HepG2 (cell line): ENCODE measurements around the gene EPHA2. TPM values are rescaled to one million over a fixed set of nuclear protein-coding genes. Genes with fewer than 3 reads are reported as not detected.

ENCODE experiments used
- FOXA3 ChIP-seq: IDR thresholded peaks from 2 replicates; pipeline ENCODE4 v1.6.1; 2016; ENCODE audit warnings: missing genetic modification reagents, missing compliant biosample characterization
- KDM5A ChIP-seq: fragments of 200-600 bp; sonication (generic); IDR thresholded peaks from 2 replicates; pipeline ENCODE4 v1.7.0; 2018; ENCODE audit warnings: antibody characterized with exemption, mild to moderate bottlenecking, low read length, borderline replicate concordance
- NBN ChIP-seq: fragments of 450-650 bp; conservative IDR thresholded peaks from 2 replicates; pipeline ENCODE4 v1.6.1; 2017
- POLR2G ChIP-seq: fragments of 200-400 bp; formaldehyde crosslinking; IDR thresholded peaks from 2 replicates; pipeline ENCODE4 v1.6.1; 2018; ENCODE audit warnings: mild to moderate bottlenecking, low read depth, low read length, moderate library complexity
- RXRB ChIP-seq: IDR thresholded peaks from 2 replicates; pipeline ENCODE4 v1.6.1; 2016; ENCODE audit warnings: borderline replicate concordance, missing genetic modification reagents, missing compliant biosample characterization
- U2AF1 ChIP-seq: fragments of 200-400 bp; formaldehyde crosslinking; optimal IDR thresholded peaks from 2 replicates; pipeline ENCODE3; 2017; ENCODE audit warnings: mild to moderate bottlenecking, low read depth, low read length
- ZBTB7B ChIP-seq: sonication (generic); formaldehyde crosslinking; IDR thresholded peaks from 2 replicates; pipeline ENCODE4 v1.4.0; 2020; ENCODE audit warnings: missing genetic modification reagents
- ZFP36 ChIP-seq: fragments of 150-350 bp; IDR thresholded peaks from 2 replicates; pipeline ENCODE4 v1.6.1; 2018; ENCODE audit warnings: borderline replicate concordance, low read length, low read depth; ENCODE audit not compliant: partially characterized antibody
- ZMAT3 ChIP-seq: sonication (generic); formaldehyde crosslinking; conservative IDR thresholded peaks from 2 replicates; pipeline ENCODE4 v1.7.0; 2021; ENCODE audit warnings: missing genetic modification reagents
- ZMYM3 ChIP-seq: sonication (generic); formaldehyde crosslinking; IDR thresholded peaks from 2 replicates; pipeline ENCODE4 v1.5.1; 2020; ENCODE audit warnings: mild to moderate bottlenecking, missing genetic modification reagents
- ZNF121 ChIP-seq: sonication (generic); formaldehyde crosslinking; IDR thresholded peaks from 2 replicates; pipeline ENCODE4 v1.5.0; 2020; ENCODE audit warnings: mild to moderate bottlenecking, missing genetic modification reagents
- ZNF180 ChIP-seq: sonication (generic); formaldehyde crosslinking; IDR thresholded peaks from 2 replicates; pipeline ENCODE4 v1.4.0; 2020; ENCODE audit warnings: low read depth, missing genetic modification reagents, borderline replicate concordance
- ZNF280D ChIP-seq: sonication (generic); formaldehyde crosslinking; IDR thresholded peaks from 2 replicates; pipeline ENCODE4 v1.5.1; 2020; ENCODE audit warnings: mild to moderate bottlenecking, missing genetic modification reagents
- ZNF768 ChIP-seq: sonication (generic); formaldehyde crosslinking; IDR thresholded peaks from 2 replicates; pipeline ENCODE4 v1.4.0; 2020; ENCODE audit warnings: missing genetic modification reagents
- ZNF784 ChIP-seq: sonication (generic); formaldehyde crosslinking; IDR thresholded peaks from 2 replicates; pipeline ENCODE4 v1.5.1; 2020; ENCODE audit warnings: missing genetic modification reagents, mild to moderate bottlenecking, borderline replicate concordance
- ZNF788 ChIP-seq: sonication (generic); formaldehyde crosslinking; IDR thresholded peaks from 2 replicates; pipeline ENCODE4 v1.5.0; 2020; ENCODE audit warnings: mild to moderate bottlenecking, missing genetic modification reagents, borderline replicate concordance
- polyA plus RNA-seq, 8 experiments: library from polyadenylated mRNA; depleted of rRNA in 3 of 8; stranded (reverse) in 7 of 8; unstranded in 1 of 8; fragments of >200 nt; fragmentation: Illumina TruSeq in 4 of 8; extraction: Trizol in 4 of 8; gene quantifications; 2 replicates each; pipeline versions ENCODE4 v1.2.1 to v1.2.3, GENCODE V29; 2011 to 2016; ENCODE audit warnings: low read depth in 4 of 8, missing spikeins in 1 of 8, mixed read lengths in 1 of 8; ENCODE audit not compliant: insufficient read depth in 1 of 8
- total RNA-seq, 5 experiments: library from RNA; depleted of rRNA; stranded (reverse); fragments of >200 nt; fragmentation: Illumina TruSeq; extraction: Trizol; gene quantifications; 2 replicates each; pipeline ENCODE4 v1.2.3, GENCODE V29; 2016; ENCODE audit warnings: low read depth in 1 of 5

EPHA2 gene
- total and polyA plus RNA-seq, 2 of the 13 experiments (the other 11 are each of a cell fraction or from before 2014, with no cell fraction given): 33.6 to 53.6 TPM

- TF ChIP-seq ZNF280D (CRISPR knock-in tag) (no peak), POLR2G (0 out of 2 replicates have a peak, but pooled peaks have one; percentile 4), U2AF1 (peak; percentile 2), ZMYM3 (CRISPR knock-in tag) (peak; percentile 72), ZNF768 (CRISPR knock-in tag) (peak; percentile 93; the same call in 1 of the 2 replicates), RXRB (CRISPR knock-in tag) (peak; percentile 16; the same call in 1 of the 2 replicates), NBN (no peak), ZNF121 (CRISPR knock-in tag) (peak; percentile 41; the same call in 1 of the 2 replicates), FOXA3 (CRISPR knock-in tag) (0 out of 2 replicates have a peak, but pooled peaks have one; percentile 2), ZNF784 (no peak), ZNF788 (0 out of 2 replicates have a peak, but pooled peaks have one; percentile 50), ZFP36 (peak; percentile 38), KDM5A (no peak), ZNF180 (CRISPR knock-in tag) (no peak), ZBTB7B (CRISPR knock-in tag) (0 out of 2 replicates have a peak, but pooled peaks have one; percentile 13), ZMAT3 (0 out of 2 replicates have a peak, but pooled peaks have one; percentile 26)
These were observed 8.5 kb downstream of the EPHA2 start (continued) for GRCh38 chr1:16147156-16147926.
